ENCODE measurements around the gene HEG1. TPM values are rescaled to one million over a fixed set of nuclear protein-coding genes. Genes with fewer than 3 reads are reported as not detected.

The HEG1 gene
- polyA plus RNA-seq, 3 donors: 7.0 to 36.6 (median 14.1) TPM

- 89 to 92% (median 90%) methylated on average over 4 of the region's 4 CpGs for WGBS, 3 donors
- H3K27ac ChIP-seq (ENCODE audit: low read depth, low read length): no peak overlapping the region
Observed at GRCh38 chr3:125072749-125073389, 17.1 kb upstream of the HEG1 start.

DNA sequence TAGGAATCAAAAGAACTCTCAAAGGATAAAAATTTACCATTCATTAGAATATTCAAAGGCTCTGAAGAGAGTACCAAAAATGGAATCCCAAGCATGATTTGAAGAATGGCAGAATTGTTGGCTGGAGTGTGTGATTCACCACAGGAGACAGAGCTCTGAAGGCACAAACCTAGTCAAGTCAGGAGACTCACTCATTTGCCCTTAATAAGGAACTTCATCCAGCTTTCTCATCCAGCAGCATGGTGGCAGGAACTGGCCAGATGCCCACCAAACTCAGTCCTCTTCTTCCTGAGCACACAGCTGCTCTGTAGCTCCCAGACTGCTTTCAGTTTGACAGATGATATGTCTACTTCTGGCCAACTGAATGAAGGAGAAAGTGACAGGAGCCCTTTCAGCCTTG lies 16.5 kb upstream of the HEG1 start:
- no peak overlapping the region for H3K27ac ChIP-seq (ENCODE audit: low read depth, low read length)

DNA sequence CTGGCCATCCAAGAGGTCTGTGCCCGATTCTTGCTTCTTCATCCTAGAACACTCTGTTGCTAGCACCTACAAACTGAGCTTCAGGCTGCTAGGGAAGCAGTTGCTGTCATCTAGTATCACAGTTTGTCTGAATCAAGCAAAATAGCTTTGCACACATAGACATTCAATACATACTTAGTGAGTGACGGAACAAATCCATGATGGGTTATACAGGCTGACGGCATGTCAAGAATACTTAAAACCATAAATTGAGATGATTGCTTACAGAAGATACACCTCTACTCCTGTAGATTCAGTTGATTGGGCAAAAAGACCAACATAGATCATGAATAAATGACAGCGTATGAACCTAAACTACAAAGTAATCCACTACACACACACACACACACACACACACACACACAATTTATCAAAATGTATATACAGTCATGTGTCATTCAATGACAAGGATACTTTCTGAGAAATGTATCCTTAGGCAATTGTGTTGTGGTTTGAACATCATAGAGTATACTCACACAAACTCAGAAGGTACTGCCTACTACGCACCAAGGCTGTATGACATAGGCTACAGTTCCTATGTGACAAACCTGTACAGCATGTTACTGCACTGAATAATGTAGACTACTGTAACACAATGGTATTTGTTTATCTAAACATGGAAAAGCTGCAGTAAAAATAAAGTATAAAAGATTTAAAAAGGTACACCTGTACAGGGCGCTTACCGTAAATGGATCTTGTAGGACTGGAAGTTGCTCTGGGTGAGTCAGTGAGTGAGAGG lies 14.4 kb upstream of the HEG1 start:
- H3K27ac ChIP-seq (ENCODE audit: low read depth, low read length): no peak overlapping the region

GRCh38 chr3:125069452-125069851 lies 13.7 kb upstream of the HEG1 start:
- H3K27ac ChIP-seq (ENCODE audit: low read depth, low read length): no peak overlapping the region
- WGBS, 3 donors: 26 to 78% (median 48%) methylated on average over 1 of the region's 1 CpG

More for the DNA sequence above, 14.4 kb upstream of the HEG1 start:
- 95 to 97% (median 96%) methylated on average over 7 of the region's 7 CpGs for WGBS, 3 donors

GRCh38 chr3:125068265-125068664 lies 12.5 kb upstream of the HEG1 start:
- 89 to 95% (median 93%) methylated on average over 4 of the region's 4 CpGs for WGBS, 3 donors

DNA sequence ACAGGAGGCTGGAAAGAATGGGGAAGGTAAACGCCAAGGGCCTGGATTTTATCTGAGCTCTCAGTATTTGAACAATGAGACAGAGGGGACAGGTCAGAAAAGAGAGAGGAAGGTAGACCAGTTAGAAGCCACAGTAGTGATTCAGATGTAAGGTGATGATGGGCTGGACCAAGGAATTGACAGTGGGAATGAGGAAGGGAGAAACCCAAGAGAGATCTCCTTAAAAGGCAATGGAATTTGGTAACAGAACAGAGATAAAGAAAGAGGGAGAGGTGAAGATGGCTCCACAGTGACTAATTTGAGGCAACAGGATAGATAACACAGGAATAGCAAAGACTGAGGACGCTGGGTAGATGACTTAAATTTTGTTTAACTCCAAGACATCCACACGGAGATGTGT lies 11.4 kb upstream of the HEG1 start:
- H3K27ac ChIP-seq (ENCODE audit: low read depth, low read length): no peak overlapping the region
- WGBS, 3 donors: 53 to 79% (median 78%) methylated on average over 3 of the region's 3 CpGs

More at GRCh38 chr3:125068265-125068664, 12.5 kb upstream of the HEG1 start:
- H3K27ac ChIP-seq (ENCODE audit: low read depth, low read length): no peak overlapping the region

DNA sequence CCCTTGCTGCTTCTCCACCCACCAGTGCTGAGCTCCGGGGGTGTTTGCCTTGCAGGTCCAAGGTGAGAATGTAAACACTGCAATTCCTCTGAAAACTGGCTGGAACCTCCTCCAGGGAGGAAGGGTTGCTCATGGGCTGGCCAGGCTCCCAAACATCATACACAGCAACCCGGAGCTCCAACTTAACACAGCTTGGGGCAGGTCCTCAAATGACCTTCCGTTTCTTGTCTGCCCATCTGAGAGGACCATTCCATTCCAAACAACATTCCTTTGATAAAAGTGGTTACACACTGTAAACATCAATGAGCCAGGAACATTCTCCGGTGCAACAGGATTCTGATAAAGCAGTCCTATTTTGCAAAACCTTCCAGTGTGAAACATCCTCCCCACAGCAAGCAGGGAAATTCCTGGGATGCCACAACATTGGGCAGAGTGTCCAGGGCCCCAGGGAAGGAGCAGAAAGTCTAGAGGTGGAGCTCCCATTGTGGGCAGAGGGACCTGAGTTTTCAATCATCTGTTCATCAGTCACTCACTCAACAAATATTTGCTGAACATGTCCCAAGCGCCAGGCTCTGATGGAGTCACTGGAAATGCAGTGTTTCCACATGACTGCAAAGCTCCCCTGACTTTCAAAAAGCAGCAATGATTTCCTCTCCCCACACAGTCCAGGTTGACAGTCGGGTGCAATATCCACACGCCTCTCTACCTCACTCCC lies 7.3 kb upstream of the HEG1 start:
- 17 to 58% (median 50%) methylated on average over 7 of the region's 7 CpGs for WGBS, 3 donors
- no peak overlapping the region for H3K27ac ChIP-seq (ENCODE audit: low read depth, low read length)

DNA sequence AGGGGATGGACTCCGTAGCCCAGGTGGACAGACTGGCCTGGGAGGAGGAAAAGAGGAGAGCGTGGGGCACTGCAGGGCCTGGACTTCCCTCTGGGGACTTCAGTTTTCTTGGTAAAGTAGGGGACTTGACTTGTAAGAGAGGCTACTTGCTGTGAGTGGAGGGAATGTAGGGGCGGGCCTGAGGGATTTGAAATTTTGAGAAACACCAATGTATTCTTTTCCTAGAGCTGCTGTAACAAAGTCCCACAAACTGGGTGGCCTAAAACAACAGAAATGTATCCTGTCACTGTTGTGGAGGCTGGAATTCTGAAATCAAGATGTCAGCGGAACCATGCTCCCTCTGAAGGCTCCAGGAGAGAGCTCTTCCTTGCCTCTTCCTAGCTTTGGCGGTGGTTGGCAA lies 5.8 kb upstream of the HEG1 start:
- no peak overlapping the region for H3K27ac ChIP-seq (ENCODE audit: low read depth, low read length)
- WGBS, 3 donors: 78 to 96% (median 82%) methylated on average over 5 of the region's 5 CpGs

DNA sequence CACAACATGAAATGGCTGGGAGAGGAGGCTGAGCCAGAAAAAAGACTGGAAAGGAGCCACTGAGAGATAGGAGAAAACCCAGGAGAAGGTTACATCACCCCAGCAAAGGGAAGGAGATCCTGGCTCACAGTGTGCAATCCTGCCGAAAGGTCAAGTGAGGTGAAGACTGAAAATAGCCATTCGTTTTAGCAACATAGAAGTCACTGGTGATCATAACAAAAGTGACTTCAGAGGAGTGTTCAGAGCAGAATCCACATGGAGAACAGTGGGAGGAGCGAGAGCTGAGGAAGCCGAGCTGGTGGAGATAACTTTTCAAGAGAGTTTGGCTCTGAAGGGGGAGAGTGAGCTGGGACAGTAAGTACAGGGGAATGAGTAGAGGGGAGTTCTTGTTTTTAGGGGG lies 5.4 kb upstream of the HEG1 start:
- WGBS, 3 donors: 39 to 73% (median 41%) methylated on average over 4 of the region's 4 CpGs

GRCh38 chr3:125059488-125060245 lies 3.9 kb upstream of the HEG1 start:
- H3K27ac ChIP-seq (ENCODE audit: low read depth, low read length): no peak overlapping the region
- WGBS, 3 donors: 49 to 84% (median 83%) methylated on average over 7 of the region's 7 CpGs

More for the DNA sequence above, 5.4 kb upstream of the HEG1 start:
- H3K27ac ChIP-seq (ENCODE audit: low read depth, low read length): no peak overlapping the region

GRCh38 chr3:125058959-125059358 lies 3.2 kb upstream of the HEG1 start:
- no peak overlapping the region for H3K27ac ChIP-seq (ENCODE audit: low read depth, low read length)
- WGBS, 3 donors: 89 to 99% (median 95%) methylated on average over 3 of the region's 3 CpGs

DNA sequence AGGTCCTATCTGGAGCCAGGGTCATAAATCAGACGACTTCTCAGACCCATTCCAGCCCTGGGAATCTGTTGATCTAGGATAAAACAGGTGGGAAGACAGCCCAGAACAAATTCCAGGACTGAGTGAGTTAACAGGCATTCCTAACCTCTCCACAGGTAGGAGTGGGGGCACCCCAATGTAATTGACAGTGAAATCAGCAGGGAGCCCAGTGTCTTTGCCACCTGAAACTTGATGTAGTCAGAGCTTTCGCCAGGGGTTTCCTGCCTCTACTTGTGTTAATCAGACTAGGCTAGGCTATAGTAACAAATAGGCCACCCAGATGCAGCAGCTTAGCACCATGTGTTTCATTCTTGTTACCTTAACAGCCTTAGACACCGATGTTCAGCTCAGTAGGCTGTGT lies 2.7 kb upstream of the HEG1 start:
- H3K27ac ChIP-seq (ENCODE audit: low read depth, low read length): no peak overlapping the region
- WGBS, 3 donors: 87 to 92% (median 92%) methylated on average over 3 of the region's 3 CpGs

DNA sequence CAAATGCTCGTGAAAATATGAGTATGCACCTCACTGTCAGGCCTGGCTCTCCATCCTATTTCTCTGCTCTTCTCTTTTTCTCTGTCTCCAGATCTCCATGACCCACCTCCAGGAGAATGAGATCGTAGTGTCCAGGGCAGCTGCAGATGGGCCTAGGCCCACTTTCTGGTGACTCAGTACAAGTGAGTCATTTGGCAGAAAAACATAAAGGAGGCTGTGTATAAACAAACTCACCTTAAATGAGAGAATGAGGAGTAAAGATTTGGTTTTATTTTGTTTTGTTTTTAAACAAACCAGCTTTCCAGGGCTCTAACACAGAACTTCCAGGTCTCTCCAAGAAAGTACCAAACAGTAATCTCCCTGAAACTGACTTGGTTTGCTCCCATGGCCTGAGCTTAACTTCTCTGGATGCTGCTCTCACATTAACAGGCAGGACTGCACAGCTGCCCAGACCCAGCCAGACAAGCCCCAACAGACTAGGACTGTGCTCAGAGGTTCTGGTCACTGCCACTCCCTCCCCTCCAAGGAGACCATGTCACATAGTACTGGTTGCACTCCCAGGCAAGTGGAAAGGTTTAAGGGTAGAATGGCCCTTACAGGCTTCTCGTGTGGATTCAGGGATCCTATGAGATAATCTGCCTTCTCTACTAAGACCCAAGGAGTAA lies 1.5 kb upstream of the HEG1 start:
- 79 to 96% (median 80%) methylated on average over 3 of the region's 3 CpGs for WGBS, 3 donors

DNA sequence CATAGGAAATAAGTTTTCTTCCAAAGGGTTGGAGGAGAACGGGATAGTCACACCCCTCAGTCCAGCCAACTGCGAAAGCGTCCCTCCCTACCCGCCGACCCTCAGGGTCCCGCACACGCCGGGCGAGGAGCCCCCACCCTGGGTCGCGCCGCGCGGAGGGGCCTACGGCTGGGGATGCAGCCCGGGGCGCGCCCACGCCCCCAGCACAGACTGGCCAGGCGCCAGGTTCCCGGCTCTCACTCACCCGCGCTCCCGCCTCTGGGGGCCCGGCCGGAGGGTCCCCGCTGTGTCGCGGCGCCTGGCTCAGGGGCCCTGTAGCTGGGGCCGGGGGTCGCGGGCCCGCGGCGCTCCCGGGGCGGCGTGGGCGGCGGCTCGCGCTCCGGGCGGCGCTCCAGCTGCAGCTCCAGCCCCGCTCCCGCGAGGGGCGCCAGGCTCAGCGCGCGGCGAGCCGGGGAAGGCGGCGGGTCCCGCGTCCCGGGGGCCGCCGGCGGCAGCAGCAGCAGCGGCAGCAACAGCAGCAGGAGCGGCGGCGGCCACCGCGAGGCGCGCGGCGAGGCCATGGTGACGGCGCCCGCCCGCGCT lies 375 bp downstream of the HEG1 start:
- H3K27ac ChIP-seq (ENCODE audit: low read depth, low read length): no peak overlapping the region
- WGBS, 3 donors: 0% methylated on average over 33 to 78 of the region's 78 CpGs

More for the DNA sequence above, 1.5 kb upstream of the HEG1 start:
- no peak overlapping the region for H3K27ac ChIP-seq (ENCODE audit: low read depth, low read length)

- H3K27ac ChIP-seq (ENCODE audit: low read depth, low read length): no peak overlapping the region
- WGBS, 3 donors: 1 to 13% (median 1%) methylated on average over 17 of the region's 17 CpGs
Observed at GRCh38 chr3:125054449-125055329, 1.1 kb downstream of the HEG1 start.

DNA sequence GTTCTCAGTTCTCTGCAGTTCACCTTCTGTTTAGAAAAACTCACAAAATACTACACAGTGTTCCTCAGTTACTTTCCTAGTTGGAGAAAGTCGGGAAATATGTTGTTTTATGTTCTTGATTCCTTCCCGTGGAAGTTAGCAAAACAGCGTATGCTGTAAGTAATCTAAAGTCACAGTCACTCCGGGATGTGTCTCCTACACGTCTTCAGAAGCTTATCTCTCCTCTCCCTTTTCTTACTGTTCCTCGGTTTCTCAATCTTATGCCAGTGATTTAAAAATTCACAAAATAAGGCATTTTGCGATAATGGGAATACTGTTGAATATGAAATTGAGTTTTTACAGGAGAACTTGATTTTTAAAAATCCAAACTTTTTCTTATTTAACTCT lies 1.7 kb downstream of the HEG1 start:
- WGBS, 3 donors: 52 to 82% (median 56%) methylated on average over 7 of the region's 7 CpGs
- H3K27ac ChIP-seq (ENCODE audit: low read depth, low read length): no peak overlapping the region

DNA sequence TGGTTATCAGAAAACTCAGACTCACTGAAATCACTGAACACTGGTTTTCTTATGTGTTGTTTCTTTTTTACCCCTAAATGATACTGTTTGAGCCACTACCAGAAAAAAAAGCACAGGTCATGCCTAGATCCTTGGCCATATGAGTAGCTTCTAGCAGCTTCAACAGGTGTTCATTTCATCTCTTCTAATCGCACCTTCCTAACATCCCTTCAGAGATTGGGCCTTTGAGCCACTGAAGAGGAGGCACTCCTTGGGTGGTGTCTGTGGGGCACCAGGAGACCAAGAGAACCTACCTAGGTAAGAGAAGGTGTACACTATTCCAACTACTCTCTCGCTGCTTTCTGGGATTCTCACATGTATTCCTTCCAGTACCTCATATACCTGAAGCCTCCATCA lies 2.5 kb downstream of the HEG1 start:
- WGBS, 3 donors: 86 to 93% (median 87%) methylated on average over 2 of the region's 2 CpGs
- H3K27ac ChIP-seq (ENCODE audit: low read depth, low read length): no peak overlapping the region
